Adrenal gland (tissue), 5 donors: ENCODE results near the gene CXCL3.

Source experiments
- POLR2A ChIP-seq, 2 donors: fragments of 450-650 bp; IDR thresholded peaks; one replicate each; pipeline ENCODE4 v1.6.1; 2017; ENCODE audit warnings: antibody characterized with exemption in 2 of 2, mild to moderate bottlenecking in 2 of 2, moderate library complexity in 1 of 2
- TF ChIP-seq, protein P1 (sequence below), 6 experiments: fragments of 450-650 bp in 4 of 6; fragments of 200-600 bp in 2 of 6; sonication (generic) in 1 of 6; IDR thresholded peaks; 1 replicate in 5 of 6; 2 replicates in 1 of 6; pipeline versions ENCODE4 v1.5.1 to v1.8.0; 2016 to 2021; ENCODE audit warnings: antibody characterized with exemption in 6 of 6, mild to moderate bottlenecking in 2 of 6, moderate library complexity in 1 of 6
- donor health status: DM: no; HTN: no; CAD: no.

DNA sequence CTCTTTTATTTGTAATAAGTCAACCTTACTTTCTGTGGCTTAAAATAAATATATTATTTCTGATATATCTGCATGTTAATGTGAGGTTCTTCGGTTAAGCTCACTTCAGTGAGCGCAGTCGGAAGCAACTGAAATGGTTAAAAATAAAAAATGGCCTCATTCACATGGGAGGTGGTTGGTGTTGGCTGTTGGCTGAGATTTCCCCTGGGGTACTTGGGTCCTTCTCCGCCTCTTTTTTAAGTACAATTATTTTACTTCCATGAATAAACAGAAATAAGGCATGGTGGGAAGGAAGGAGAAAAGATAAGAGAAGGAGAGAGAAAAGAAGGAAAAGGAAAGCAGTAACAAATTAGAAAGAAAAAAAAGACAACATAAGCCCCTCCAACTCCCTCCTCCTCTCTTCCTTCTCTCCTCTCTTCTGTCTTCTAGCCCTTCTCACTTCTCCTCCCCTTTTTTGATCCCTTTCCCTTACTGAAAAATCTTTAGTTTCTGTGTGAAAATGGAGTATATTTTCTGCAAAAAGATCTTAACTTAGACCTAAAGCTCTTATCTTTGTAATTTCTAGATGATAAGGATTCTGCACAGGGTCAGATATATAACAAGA is 19.7 kb upstream of the CXCL3 start:
- TF ChIP-seq, protein P1, sequence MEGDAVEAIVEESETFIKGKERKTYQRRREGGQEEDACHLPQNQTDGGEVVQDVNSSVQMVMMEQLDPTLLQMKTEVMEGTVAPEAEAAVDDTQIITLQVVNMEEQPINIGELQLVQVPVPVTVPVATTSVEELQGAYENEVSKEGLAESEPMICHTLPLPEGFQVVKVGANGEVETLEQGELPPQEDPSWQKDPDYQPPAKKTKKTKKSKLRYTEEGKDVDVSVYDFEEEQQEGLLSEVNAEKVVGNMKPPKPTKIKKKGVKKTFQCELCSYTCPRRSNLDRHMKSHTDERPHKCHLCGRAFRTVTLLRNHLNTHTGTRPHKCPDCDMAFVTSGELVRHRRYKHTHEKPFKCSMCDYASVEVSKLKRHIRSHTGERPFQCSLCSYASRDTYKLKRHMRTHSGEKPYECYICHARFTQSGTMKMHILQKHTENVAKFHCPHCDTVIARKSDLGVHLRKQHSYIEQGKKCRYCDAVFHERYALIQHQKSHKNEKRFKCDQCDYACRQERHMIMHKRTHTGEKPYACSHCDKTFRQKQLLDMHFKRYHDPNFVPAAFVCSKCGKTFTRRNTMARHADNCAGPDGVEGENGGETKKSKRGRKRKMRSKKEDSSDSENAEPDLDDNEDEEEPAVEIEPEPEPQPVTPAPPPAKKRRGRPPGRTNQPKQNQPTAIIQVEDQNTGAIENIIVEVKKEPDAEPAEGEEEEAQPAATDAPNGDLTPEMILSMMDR (IDR thresholded peaks at IDR 0.05), result no peak
- no peak for TF ChIP-seq POLR2A (IDR thresholded peaks at IDR 0.05)
